ENCODE measurements around the gene PNPLA4. TPM values are rescaled to one million over a fixed set of nuclear protein-coding genes. Genes with fewer than 3 reads are reported as not detected.

Gene PNPLA4
- total and polyA plus RNA-seq, 2 of the 4 experiments (the other 2 are of a cell fraction): 14.3 to 15.7 TPM

- H3K27ac ChIP-seq (ENCODE audit: insufficient read depth, low read length): no peak overlapping the region
- no peak overlapping the region for H4K91ac ChIP-seq (ENCODE audit: insufficient read depth, low read depth, low read length)
- H3K27me3 ChIP-seq (ENCODE audit: control insufficient read depth, insufficient read depth, low read length): no peaks in the 10 kb centered on the region
- ATAC-seq (ENCODE audit: low read depth): no peak
- H3K9me3 ChIP-seq (ENCODE audit: control insufficient read depth, insufficient read depth, low read length): peaks cover 2% of the 10 kb centered on the region; the same call in 1 of the 2 replicates
- H3K56ac ChIP-seq (ENCODE audit: extremely low read depth, insufficient read depth, low read length): no peak overlapping the region
- H3K4me3 ChIP-seq (ENCODE audit: insufficient read depth, low read depth, low read length): no peak overlapping the region
- no peak overlapping the region for H4K5ac ChIP-seq (ENCODE audit: low read depth, low read length)
- H3K14ac ChIP-seq (replicated peaks; ENCODE audit: low read depth, low read length): no peak overlapping the region
- dilution Hi-C loops (cut with HindIII; ENCODE audit: low sequenced_read_pairs, unreplicated experiment): no loop called here
- no peaks in the 10 kb centered on the region for H4K20me1 ChIP-seq (ENCODE audit: insufficient read depth, low read length)
- H3K18ac ChIP-seq (ENCODE audit: low read depth, low read length): no peak overlapping the region
- no peak overlapping the region for H2AK5ac ChIP-seq (ENCODE audit: low read depth, low read length)
- no peaks in the 10 kb centered on the region for H3K4me1 ChIP-seq (ENCODE audit: control insufficient read depth, insufficient read depth, low read length)
- H3K9me1 ChIP-seq (ENCODE audit: insufficient read depth, low read length): no peaks in the 10 kb centered on the region
- in situ Hi-C loops (cut with MboI; ENCODE audit: low sequenced_read_pairs): no loop called here
- no peak for DNase-seq
- no peaks in the 10 kb centered on the region for H3K79me1 ChIP-seq (ENCODE audit: low read depth in 1 of 2, low read length in 2 of 2)
- no peak overlapping the region for H2AK9ac ChIP-seq (replicated peaks; ENCODE audit: low read depth, low read length, poor library complexity)
- H2AFZ ChIP-seq (replicated peaks; ENCODE audit: low read length, poor library complexity): no peak overlapping the region
- no peak overlapping the region for H3K23ac ChIP-seq (ENCODE audit: low read depth, low read length)
- WGBS, 2 experiments (ENCODE audit: extremely low coverage in 2 of 2, insufficient read length in 1 of 2): no CpG with 5 or more reads among the region's 5 CpGs
- intact Hi-C loops (cut with micrococcal nuclease): no loop called here
- no peak overlapping the region for H2BK20ac ChIP-seq (ENCODE audit: low read depth, low read length)
- POLR2A ChIA-PET (ENCODE audit: unreplicated experiment): no interaction called here
- H3K4ac ChIP-seq (ENCODE audit: low read depth, low read length): no peak overlapping the region
- no TSS peak for BruUV-seq (replicated peaks)
- H3K36me3 ChIP-seq (ENCODE audit: control insufficient read depth, insufficient read depth, low read length): no peaks in the 10 kb centered on the region
- H2BK15ac ChIP-seq (ENCODE audit: low read depth, low read length): no peak overlapping the region
- H2BK5ac ChIP-seq (ENCODE audit: low read depth, low read length, poor library complexity, severe bottlenecking): no peak overlapping the region
- H4K8ac ChIP-seq (ENCODE audit: low read depth in 2 of 2, low read length in 2 of 2): no peak overlapping the region
- CTCF ChIA-PET: no interaction called here
- TF ChIP-seq RFX5 (IDR thresholded peaks at IDR 0.05; ENCODE audit: low read depth, low read length) (no peak), CEBPB (IDR thresholded peaks at IDR 0.05; ENCODE audit: low read depth, low read length) (no peak)
- H2BK120ac ChIP-seq (ENCODE audit: low read depth, low read length): no peak overlapping the region
- H3K9ac ChIP-seq (ENCODE audit: low read depth, low read length): no peak overlapping the region
- no peak overlapping the region for H3K4me2 ChIP-seq (ENCODE audit: low read depth, low read length)
Measured at GRCh38 chrX:7953446-7953845, 26.2 kb upstream of the PNPLA4 start.
